NCI-H2107 treated with DMSO at 0.1 percent for 48 hours (cell line): ENCODE results near the gene MACO1.
"Not testable (repeated sequence)": the region's sequence is repeated elsewhere in the genome, so short reads cannot be mapped to it uniquely, and the experiment has no call there.

Source experiments
- DNase-seq: peaks from one replicate; lab custom pipeline; 2025; ENCODE audit not compliant: unreplicated experiment; lab: John Stamatoyannopoulos, UW

Gene MACO1, protein sequence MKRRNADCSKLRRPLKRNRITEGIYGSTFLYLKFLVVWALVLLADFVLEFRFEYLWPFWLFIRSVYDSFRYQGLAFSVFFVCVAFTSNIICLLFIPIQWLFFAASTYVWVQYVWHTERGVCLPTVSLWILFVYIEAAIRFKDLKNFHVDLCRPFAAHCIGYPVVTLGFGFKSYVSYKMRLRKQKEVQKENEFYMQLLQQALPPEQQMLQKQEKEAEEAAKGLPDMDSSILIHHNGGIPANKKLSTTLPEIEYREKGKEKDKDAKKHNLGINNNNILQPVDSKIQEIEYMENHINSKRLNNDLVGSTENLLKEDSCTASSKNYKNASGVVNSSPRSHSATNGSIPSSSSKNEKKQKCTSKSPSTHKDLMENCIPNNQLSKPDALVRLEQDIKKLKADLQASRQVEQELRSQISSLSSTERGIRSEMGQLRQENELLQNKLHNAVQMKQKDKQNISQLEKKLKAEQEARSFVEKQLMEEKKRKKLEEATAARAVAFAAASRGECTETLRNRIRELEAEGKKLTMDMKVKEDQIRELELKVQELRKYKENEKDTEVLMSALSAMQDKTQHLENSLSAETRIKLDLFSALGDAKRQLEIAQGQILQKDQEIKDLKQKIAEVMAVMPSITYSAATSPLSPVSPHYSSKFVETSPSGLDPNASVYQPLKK

DNA sequence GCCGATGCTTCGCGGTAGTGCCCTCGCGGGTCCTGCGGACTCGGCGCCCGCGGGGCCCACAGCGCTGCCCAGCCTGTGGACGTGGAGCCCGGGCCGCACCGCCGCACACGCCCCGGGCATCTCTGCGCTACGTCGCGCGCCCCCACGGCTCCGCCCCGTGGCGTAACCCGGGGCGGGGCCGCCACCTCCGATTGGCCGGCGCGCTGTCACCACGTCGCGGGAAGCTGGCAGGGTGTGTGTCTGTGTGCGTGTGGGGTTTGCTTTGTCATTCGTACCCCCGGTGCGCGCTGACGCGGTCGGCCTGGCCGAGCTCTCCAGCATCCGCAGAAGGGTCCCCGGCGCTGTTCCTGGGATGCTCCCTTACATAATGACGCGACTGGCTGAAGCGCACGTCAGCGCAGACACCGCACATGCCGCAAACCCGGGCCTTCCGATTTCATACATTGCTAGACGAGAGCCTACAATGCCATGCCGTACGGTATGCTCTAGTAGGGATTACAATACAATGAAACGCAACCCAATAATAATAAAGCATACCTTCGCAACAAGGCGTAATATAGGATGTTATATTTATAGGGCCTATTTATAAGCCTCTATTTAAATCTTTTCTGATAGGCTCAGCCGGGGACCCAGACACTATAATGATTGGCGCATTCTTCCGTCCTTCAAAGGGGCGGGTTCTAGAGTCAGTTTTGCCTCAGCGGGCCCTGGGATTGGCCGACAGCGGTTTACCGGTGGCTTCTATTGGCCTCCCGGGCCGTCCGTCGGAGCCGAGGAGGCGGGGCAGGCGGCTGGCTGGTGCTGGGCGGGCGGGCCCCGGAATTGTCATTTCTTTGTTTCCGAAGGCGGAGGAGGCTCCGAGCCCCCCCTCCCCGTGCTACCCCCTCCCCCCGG, at the start of gene MACO1:
Gene MACO1 (plus strand): TSS at position 825 of the 894 bp plus-strand sequence. CDS start 202 bp downstream, outside the sequence.
- DNase-seq = peak; percentile 98

DNA sequence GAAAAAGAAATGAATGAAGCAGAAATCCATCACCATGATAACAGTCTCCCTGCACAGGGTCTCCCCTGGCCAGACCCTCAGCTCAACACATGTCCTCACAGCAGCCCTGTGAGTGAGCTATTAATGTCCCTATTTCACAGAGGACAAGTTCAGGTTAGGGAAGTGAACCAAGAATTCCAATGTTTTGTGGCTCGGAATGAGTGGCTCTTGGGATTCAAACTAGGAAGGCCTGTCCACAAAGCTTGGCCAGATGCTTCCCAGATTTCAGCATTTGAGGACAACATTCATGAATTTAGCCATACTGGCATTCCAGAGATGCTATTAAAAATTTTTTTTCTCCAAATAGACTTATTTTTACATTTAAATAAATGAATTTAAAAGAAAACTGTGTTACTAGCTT, 48.2 kb upstream of the MACO1 start:
- DNase-seq = not testable (repeated sequence)

DNA sequence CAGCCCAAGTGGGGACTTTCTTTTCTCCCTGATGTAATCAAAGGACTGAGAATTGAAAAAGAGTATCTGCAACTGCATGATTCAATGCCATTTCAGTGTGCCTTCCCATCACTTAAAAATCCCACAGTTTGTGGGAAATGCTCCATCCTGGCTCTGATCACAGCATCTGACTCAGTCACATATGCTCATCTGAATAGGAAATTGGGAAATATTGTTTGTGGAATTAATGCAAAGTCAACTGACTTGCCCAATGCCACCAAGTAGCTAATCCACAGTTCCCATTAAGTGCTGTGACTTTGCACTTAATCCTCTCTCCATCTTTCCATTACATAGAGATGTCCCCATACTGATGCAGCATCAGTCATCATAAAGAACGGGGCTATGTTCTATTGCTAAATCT, 47.6 kb upstream of the MACO1 start:
- not testable (repeated sequence) for DNase-seq

DNA sequence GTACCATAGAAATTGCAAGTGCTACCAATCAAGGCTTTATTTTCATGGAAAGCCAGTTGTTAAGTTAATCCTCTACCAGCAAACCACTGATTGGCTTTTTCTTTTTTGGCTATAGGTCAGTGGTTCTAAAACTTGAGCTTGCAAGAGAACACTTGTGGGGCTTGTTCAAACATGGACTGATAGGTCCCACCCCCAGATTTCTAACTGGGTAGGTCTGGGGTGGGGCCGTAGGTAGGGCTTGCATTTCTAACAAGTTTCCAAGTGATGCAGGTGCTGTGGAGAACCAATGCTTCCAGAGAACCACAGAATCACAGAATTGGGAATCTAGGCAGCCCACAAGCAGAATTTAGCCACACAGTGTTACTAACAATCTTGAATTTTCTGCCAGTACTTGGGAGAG, 46.8 kb upstream of the MACO1 start:
- DNase-seq = not testable (repeated sequence)

DNA sequence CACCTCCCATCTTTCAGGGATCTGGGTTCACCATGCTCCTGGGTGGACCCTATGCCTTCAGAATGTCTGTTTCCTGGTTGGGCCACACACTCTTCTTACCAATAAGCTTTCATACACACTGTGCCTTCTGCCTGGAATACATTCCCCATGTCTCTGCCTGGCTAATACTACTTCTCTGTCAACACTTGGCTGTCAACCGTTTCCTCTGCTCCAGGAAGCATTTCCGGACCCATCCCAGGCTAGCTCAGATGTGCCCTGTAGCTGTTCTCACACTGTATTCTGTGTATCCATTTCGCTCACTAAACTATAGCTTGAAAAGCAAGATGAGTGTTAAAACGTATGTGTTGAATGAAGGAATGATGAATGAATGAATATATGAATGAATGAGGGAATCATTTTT, 43.6 kb upstream of the MACO1 start:
- not testable (repeated sequence) for DNase-seq

DNA sequence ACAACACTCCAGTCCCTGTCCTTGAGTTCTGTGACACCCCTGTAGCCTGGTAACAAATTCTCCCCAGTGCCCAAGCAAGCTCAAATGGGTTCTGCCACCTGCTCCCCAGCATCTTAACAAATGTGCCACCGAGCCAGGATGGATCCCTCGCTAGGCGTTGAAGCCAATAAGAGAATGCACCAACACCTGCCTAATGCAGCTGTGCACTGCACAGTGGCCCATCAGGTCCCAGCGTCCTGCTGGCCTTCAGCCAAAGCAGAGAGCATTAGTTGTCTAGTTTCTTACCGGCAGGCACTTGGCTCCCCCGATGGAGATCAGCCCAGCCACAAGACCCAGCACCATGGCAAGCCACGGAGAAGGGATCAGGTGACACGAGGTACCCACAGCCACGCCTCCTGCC, 42.0 kb upstream of the MACO1 start:
- DNase-seq = peak; percentile 73

DNA sequence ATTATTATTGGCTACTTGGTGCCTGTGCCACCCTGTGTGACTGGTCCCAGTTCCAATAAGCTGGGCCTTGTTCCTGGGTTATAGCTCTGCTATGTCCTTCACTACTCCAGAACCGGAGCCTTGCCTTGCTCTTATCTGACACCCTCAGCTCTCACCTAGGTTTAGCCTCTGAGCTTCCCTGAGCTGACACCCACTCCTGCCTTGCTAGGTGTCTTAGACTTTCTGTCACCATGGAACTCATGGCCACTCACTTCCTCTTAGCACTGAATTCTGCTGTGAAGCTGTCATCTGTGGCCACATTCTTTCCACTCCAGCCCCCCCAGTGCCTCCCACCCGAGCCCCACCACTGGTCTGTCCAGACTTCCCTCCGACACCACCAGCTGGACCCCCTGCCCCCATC, 41.0 kb upstream of the MACO1 start:
- DNase-seq = not testable (repeated sequence)

DNA sequence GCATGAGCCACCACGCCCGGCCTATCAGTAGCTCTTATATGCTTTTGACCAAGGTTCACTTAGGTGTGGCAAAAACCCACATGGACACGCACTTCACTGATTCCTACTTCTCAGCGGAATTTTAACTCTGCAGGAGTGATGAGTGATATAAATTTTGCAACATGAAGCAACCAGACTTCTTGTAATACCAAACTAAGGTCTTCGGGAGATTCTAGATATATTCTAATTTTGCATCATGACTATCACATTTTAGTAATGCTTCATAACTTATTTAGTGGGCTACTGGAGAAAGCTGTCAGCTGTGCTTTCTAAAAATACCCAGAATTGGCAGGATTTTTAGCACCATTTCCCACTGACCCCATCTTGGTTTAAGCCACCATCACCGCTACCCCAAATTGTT, 37.9 kb upstream of the MACO1 start:
- DNase-seq = no peak

DNA sequence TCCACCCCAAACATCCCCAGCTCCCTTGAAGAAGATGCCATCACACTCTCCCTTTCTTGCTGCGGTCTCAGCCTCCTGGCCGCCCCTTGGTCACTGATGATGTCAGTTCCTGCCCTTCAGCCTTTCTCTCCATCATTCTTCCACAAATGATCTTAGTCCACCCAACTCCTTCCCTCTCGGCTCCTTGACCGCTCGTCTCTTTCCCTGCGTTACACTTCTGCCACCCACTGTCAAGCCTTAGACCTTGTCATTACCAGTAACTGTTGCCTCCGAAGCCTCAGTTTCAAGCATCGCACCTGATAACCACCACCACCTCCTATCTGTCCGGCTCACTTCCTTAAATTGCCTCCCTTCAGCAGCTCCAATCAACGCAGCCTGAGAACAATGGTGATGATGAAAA, 33.1 kb upstream of the MACO1 start:
- not testable (repeated sequence) for DNase-seq

DNA sequence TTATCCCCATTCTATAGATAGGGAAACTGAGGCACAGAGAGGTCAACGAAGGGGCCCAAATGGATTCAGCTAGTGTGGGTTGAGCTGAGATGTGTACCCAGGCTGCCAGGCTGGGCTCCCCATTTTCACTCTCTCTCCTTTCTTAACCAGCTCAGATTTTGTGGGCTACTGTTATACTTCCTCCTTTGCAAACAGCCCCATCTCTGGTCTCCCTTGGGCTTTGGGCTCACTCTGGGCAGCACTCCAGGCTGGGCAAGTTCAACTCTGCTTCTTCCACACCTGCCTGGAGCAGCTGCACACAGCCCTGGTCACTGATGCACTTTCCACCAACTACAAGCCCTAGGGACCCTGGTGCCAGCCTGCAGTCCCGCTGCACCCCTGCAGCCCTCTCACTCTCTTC, 32.6 kb upstream of the MACO1 start:
- DNase-seq = not testable (repeated sequence)

DNA sequence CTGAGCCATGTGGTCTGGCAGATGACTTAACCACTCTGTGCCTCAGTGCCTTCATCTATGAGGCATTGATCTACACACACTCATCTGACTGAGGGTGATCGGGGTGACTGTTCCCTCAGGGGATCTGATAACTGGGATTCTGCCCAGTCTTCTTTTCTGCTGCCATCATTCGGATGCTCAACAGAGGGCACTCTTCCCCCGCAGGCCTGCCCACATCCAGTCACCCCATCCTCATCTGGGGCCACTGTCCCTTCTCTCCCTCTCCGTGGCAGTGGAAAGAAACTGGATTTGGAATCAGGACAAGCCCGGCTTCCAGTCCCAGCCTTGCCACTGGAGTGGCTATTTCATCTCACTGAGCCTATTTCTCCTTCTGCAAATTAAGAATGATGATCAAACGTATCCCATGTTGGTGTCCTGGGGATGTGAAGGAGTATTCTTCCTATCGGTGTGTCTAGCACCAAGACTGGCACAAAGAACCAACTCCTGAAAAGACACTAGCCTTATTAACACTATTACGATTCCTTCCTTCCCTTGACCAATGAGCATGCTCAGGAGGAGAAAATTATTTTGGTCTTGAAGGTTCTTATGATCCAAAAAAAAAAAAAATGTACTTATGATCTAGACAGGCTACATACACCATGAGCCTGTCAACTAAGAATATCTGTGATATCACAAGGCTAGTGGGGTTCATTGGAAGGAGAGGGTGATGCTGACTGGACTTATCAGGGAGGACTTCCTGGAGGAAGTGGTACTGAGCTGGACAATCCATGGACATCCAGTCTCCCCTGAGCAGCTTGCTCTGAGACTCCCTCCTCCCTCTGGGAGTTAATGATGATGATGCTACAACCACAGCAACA, 27.5 kb upstream of the MACO1 start:
- not testable (repeated sequence) for DNase-seq

DNA sequence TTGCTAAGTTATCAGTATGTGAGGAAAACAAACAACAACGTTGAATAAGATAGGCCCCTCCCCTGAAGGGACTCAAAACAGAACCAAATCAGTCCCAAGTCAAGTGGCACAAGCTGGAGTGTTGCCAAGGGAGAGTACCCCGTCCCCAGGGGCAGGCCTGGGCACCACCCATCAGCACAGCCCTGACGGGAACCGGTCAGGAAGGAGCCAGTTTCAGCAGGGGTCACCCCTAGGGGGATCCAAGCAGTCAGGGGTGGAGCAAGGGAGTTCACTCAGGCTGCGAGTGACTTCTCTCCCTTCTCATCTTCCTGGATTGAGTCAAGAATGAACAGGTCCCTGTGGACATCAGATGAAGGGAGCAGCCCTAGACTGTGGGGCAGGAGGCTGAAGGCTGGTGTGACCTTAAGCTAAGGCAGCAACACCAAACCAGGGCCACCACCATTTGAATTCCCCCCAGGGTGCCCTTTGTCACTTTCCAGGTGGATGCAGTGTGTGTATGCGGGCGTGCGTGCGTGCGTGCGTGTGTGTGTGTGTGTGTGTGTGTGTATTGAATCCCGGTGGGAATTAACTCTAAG, 24.9 kb upstream of the MACO1 start:
- peak; percentile 28 for DNase-seq

DNA sequence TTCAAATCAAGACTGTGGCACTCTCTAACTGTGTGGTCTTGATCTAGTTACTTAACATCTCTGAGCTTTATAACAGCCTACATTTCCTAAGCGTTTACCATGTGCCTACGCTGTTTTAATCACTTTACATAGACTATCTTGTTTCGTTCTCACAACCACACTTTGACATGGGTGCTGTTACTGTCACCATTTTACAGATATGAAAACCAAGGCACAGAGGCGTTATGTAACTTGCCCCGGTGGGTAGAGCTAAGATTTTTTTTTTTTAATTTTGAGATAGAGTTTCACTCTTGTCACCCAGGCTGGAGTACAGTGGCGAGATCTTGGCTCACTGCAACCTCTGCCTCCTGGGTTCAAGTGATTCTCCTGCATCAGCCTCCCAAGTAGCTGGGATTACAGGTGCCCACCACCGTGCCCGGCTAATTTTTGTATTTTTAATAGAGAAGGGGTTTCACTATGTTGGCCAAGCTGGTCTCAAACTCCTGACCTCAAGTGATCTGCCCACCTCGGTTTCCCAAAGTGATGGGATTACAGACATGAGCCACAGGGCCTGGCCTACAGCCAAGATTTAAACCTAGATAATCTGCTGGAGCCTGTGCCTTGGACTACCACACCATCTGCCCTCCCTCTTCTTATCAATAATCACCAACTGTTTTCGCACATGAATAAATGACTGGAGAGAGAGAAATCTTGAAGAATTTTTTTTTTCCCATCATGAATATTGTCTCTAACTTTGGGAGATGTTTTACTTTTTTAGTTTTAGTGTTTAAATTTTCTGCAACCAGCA, 20.9 kb upstream of the MACO1 start:
- DNase-seq = not testable (repeated sequence)

DNA sequence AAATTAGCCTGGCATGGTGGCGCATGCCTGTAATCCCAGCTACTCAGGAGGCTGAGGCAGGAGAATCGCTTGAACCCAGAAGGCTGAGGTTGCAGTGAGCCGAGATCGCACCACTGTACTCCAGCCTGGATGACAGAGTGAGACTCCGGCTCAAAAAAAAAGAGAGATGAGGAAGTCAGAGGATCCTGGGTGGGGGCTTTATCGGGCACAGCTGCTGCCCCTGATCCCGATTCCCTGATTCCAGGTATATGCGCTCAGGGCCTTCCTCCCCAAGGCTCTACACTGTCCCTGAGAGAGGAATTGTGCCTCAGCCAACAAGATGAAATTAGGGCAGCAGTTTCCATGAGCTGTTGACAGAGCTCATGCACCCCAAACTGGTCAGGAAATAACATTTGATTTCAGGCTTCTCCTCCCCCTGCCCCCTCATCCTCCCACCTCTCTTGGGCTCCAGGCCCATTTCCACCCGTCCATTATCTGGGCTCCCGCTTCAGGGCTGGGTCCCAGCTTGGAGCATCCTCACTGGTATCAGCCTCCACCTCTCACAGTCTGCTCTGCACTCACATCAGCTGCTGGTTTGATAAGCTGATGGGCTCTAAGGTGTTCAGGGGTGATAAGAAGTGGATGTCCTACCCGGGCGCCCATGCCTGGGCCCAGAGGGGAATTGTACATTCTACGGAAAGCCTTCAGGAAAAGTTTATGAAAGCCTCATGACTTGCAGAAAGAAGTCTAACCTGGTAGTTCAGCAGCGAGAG, 17.6 kb upstream of the MACO1 start:
- not testable (repeated sequence) for DNase-seq

DNA sequence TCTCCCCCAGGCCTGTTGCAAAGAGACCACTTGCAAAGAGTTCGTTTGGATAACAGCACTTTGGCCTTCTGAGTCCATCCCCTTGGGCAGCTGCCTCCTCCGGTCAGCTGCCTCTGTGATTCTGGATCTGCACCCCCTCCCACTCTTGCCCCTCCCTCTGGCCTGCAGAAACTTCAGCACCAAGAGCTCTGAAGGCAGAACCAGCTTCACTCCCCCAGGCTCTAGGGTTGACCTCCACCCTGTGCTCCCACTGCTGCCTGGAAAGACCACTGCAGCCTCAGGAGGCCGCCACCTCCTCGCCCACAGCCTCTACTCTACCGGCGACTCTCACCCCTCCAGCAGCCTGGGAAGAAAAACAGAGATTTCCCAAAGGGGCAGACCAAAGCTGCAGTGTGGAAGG, 16.5 kb upstream of the MACO1 start:
- not testable (repeated sequence) for DNase-seq

DNA sequence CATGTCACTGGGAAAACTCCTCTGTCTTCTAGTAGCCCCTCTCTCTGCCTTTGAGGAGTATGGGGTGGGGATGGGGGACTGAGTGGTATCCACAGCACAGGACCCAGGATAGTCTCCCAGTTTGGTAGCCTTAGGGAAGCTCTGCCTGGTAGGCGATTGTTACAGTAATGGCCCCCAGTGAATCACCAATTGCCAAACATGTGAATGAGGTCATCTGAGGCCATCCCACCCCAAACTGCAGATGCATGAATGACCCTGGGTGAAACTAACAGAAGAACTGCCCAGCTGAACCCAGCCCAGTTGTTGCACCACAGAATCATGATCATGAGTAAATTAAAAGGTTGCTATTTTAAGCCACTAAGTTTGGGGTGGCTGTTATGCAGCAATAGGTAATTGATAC, 16.1 kb upstream of the MACO1 start:
- DNase-seq = not testable (repeated sequence)

DNA sequence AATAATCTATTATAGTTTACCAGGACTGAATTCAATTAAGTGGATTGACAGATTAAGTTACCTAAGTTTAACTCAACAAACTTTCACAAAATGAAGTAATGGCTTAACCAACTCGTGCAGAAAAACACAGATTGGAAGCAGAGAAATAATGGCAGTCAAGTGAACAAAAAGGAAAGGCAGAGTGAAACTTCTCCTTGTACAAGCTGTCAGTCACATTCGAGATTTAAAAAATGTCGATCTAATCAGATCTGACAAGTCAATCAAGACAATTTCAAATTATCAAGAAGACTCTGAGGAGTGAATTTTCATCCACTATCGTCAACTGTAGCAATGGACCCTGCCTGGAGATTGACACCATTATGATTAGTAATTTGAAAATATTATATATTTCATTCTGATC, 13.4 kb upstream of the MACO1 start:
- not testable (repeated sequence) for DNase-seq

DNA sequence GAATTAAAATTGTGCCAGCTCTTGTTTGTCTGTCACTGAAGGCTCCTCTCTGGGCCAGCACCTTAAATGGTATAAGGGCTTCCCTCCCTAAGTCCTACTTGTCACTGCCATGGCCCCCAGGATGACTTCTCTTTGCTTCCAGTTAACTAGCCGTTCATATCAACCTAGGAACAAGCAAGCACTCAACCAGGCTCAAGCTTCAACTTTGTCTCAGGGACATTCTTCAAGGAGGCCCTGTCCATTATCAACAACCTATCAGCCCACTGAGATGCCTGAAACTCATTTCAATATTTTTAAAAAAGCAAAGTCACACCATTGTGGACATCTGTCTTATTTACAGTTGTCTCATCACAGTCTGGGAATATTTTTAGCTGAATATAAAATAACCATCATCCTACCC, 11.4 kb upstream of the MACO1 start:
- not testable (repeated sequence) for DNase-seq

DNA sequence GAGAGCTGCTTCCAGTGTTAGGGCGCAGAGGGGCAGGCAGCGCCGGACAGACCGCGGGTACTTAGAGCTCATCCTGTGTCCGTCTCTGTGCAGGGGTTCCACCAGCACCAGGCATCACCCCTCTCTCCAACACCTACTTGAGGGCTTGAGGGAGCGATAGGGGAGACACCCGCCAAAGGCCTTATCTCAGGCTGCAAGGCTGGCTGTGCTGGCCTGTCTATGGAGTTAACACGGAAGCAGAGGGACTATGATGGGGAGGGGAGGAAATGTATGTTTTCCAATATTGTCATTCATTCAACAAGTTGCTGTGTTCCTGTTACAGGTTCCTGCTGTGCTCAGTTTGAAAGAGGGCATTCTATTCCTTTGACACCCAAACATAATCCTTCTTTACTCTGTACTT, 10.0 kb upstream of the MACO1 start, which contains the start of gene RHCE:
Gene RHCE (minus strand): TSS at position 111 of the 400 bp plus-strand sequence. CDS start 39 bp downstream, at position 72.
- not testable (repeated sequence) for DNase-seq
